Mesodermal cell (in vitro differentiated cells): ENCODE measurements around the gene PODXL2.
A peak's percentile ranks its signal among the peaks of the same experiment; 100 is the strongest.

Source experiments
- H3K27ac ChIP-seq: 2 replicates; pipeline ENCODE4 v1.7.0; 2013; ENCODE audit warnings: mild to moderate bottlenecking, low read depth, low read length, moderate library complexity; ENCODE audit not compliant: severe bottlenecking
- H3K36me3 ChIP-seq: 2 replicates; pipeline ENCODE4 v1.7.1; 2013; ENCODE audit warnings: mild to moderate bottlenecking, low read length, moderate library complexity; ENCODE audit not compliant: control insufficient read depth, insufficient read depth
- H3K4me1 ChIP-seq: one replicate; pipeline ENCODE4 v1.7.1; 2013; ENCODE audit warnings: mild to moderate bottlenecking, low read length; ENCODE audit not compliant: insufficient read depth, control insufficient read depth, poor library complexity, severe bottlenecking
- H3K4me3 ChIP-seq: 2 replicates; pipeline ENCODE4 v1.7.0; 2013; ENCODE audit warnings: low read length, control low read depth, mild to moderate bottlenecking; ENCODE audit not compliant: insufficient read depth, poor library complexity, severe bottlenecking; ENCODE audit errors: extremely low read depth
- H3K9me3 ChIP-seq: 2 replicates; pipeline ENCODE4 v1.7.1; 2013; ENCODE audit warnings: mild to moderate bottlenecking, low read length, moderate library complexity; ENCODE audit not compliant: control insufficient read depth
- WGBS, 2 experiments: methylation state at CpG; one replicate each; pipeline ENCODE4 v1.1.5; 2013; ENCODE audit warnings: missing lambda C conversion rate in 2 of 2; ENCODE audit not compliant: insufficient coverage in 2 of 2; 5-methylcytosine and 5-hydroxymethylcytosine counted together

Gene PODXL2

DNA sequence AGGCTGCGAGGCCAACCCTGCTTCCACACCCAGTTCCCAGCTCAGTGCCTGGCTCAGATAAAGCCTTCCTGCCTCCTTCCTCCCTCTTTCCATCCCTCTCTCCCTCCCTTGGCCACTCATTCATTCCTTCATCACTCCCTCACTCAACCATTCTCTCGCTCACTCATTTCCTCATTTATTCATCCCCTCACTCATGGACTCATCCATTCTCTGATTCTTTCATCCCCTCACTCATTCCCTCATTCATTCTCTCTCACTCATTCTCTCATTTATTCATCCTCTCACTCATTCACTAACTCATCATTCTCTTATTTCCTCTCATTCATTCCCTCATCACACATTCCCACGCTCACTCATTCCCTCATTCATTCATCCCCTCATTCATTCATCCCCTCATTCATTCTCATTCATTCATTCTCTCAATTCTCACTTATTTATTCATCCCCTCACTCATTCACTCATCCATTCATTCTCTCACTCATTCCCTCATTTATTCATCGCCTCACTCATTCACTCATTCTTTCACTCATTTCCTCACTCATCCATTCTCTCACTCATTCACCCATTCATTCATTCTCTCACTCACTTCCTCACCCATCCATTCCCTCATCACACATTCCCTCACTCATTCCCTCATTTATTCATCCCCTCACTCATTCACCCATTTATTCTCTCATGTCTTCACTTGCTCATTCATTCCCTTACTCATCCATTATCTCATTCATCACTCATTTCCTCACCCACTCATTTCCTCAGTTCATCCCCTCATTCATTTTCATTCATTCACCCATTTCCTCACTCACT lies 56.9 kb downstream of the PODXL2 start:
- Histone ChIP-seq H3K9me3 (no peaks in the 10 kb centered on the region), H3K4me1 (peaks cover 24% of the 10 kb centered on the region)
- 87 to 90% methylated on average over 4 of the region's 4 CpGs for WGBS, 2 experiments

DNA sequence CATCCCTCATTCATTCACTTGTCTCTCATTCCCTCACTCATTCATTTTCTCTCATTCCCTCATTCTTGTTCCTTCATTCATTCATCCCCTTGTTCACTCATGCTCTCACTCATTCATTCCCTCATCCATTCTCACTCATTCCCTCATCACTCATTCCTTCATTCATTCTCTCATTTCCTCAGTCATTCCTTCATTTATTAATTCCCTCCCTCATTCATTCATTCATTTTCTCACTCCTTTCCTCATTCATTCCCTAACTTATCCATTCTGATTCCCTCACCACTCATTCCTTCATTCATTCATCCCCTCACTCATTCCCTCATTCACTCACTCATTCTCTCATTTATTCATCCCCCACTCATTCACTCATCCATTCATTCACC lies 57.5 kb downstream of the PODXL2 start:
- no peak overlapping the region for H3K4me3 ChIP-seq
- peaks cover 30% of the 10 kb centered on the region for H3K4me1 ChIP-seq
- no peaks in the 10 kb centered on the region for H3K36me3 ChIP-seq
- no peak overlapping the region for H3K27ac ChIP-seq
- no peaks in the 10 kb centered on the region for H3K9me3 ChIP-seq

More for the DNA sequence above, 56.9 kb downstream of the PODXL2 start:
- H3K36me3 ChIP-seq: no peaks in the 10 kb centered on the region
- no peak overlapping the region for H3K27ac ChIP-seq
- H3K4me3 ChIP-seq: no peak overlapping the region

DNA sequence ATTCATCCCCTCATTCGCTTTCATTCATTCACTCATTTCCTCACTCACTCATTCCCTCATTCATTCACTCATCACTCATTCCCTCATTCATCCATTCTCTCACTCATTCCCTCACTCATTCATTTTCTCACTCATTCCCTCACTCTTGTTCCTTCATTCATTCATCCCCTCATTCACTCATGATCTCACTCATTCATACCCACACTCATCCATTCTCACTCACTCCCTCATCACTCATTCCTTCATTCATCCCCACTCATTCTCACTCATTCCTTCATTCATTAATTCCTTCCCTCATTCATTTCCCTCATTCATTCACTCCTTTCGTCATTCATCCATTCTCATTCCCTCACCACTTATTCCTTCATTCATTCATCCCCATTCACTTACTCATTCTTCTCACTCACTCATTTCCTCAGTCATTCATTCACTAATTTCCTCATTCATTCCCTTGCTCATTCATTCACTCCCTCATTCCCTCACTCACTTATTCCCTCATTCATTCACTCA lies 58.3 kb downstream of the PODXL2 start:
- H3K36me3 ChIP-seq: no peaks in the 10 kb centered on the region
- no peak overlapping the region for H3K27ac ChIP-seq
- peaks cover 32% of the 10 kb centered on the region for H3K4me1 ChIP-seq
- 90 to 93% methylated on average over 2 of the region's 2 CpGs for WGBS, 2 experiments
- H3K9me3 ChIP-seq: no peaks in the 10 kb centered on the region
- no peak overlapping the region for H3K4me3 ChIP-seq

DNA sequence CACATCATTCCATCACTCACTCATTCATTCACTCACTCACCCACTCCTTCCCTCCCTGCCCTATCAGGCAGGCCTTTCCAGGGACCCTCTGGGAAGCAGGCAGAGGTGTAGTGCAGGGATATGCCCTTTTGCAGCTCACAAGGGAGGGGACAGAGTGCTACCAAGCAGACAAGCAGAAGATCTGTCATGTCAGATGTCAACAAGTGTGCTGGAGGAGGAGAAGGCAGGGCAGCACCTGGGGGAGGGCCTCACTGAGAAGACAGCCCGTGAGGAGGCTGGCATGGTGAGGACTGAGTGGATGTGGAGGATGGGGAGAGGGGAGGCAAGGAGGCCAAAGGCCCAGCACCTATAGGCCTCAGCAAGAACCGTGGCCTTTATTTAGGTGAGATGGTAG lies 59.0 kb downstream of the PODXL2 start:
- Histone ChIP-seq H3K4me1 (peaks cover 32% of the 10 kb centered on the region), H3K9me3 (no peaks in the 10 kb centered on the region), H3K4me3 (no peak overlapping the region), H3K36me3 (no peaks in the 10 kb centered on the region), H3K27ac (no peak overlapping the region)
- 83 to 88% methylated on average over 2 of the region's 2 CpGs for WGBS, 2 experiments

DNA sequence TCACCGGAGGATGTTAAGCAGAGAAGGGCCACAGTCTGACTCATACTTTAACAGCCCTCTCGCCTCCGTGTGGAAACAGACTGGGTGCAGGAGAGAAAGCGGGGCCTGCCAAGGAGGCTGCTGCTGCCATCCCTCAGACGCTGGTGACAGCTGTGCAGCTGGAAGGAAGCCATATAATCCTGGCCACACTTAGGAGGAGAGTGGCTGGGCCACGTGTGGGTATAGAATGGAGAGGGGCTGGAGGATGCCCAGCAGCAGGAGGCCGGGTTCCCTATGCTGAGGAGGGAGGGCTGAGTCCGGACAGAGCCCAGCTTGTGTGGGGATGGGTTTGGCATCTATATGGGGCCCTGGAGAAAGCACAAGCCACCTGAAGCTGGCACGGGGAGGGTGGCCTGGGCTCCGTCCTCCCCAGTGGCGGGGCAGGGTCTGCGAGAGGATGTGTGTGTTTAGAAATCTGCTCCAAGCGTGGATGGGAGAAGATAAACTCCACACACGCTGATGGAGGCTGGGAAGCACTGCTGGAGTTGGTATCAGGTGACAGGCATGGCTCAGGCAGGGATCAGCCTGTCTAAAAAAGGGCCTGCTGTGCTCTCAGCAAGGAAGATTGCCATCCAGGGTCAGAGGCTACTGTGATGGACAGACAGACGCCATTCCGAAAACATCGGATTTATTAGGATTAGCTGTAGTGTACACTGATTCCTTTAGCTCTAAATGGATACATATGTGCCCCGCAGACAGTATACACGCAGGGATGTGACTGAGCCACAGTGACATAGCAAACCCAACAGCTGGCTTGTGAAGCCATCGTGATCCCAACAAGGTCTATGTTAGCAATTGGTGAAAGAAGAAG lies 59.7 kb downstream of the PODXL2 start:
- no peak overlapping the region for H3K4me3 ChIP-seq
- peaks cover 32% of the 10 kb centered on the region for H3K4me1 ChIP-seq
- WGBS, 2 experiments: 74 to 78% methylated on average over 15 to 18 of the region's 20 CpGs
- H3K9me3 ChIP-seq: no peaks in the 10 kb centered on the region
- H3K36me3 ChIP-seq: no peaks in the 10 kb centered on the region
- H3K27ac ChIP-seq: peak overlapping the region; percentile 31

DNA sequence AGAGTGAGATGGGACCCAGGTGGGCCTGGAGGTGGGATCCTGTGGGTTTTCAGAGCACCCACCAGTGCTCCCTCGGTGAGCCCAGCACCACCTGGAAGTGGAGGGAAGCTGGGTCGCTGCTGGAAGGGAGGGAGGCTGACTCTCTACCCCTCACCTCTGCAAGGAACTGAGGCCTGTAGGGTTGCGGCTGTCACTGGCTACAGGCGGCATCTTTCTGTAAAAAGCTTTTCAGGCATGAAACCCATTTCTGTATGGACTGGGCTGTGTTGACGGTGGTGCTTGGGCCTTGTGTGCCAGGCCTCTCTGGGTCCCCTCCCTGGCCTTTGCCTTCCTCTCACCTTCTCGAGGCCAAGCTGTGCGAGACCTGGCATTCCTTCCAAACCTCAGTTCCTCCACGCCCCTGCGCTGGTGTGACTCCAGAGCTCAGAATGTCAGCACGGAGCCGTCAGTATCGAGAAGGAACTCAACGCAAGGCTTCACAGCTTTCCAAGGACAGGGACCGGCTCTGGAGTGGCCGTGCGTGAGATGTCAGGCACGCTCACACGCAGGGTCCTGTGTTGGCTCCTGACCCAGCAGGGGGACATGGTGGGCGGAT lies 60.4 kb downstream of the PODXL2 start:
- Histone ChIP-seq H3K4me1 (peaks cover 32% of the 10 kb centered on the region), H3K27ac (peak overlapping the region; percentile 88), H3K4me3 (no peak overlapping the region), H3K9me3 (no peaks in the 10 kb centered on the region), H3K36me3 (no peaks in the 10 kb centered on the region)
- WGBS, 2 experiments: 85 to 96% methylated on average over 16 to 19 of the region's 19 CpGs

DNA sequence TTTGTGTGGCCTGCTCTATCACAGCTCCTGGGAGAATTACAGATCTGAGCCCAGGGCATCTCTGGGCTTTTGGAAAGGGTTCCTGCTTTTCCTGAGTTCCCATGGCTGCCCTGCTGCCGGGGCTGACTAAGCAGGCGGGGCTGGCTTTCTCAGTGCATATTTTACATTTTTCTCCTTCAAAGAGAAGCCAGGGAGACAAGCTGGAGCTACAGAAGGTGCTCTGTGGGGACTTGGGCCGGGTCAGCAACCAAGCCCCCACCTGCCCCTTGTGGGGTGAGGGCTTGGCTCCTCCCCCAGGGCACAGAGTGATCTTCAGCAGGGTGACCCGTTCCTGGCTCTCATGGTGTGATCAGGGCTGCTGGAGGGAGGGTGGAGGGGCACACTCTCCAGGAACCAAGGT lies 61.1 kb downstream of the PODXL2 start:
- H3K27ac ChIP-seq: peak overlapping the region; percentile 88
- WGBS, 2 experiments: 25 to 39% methylated on average over 2 to 3 of the region's 4 CpGs

DNA sequence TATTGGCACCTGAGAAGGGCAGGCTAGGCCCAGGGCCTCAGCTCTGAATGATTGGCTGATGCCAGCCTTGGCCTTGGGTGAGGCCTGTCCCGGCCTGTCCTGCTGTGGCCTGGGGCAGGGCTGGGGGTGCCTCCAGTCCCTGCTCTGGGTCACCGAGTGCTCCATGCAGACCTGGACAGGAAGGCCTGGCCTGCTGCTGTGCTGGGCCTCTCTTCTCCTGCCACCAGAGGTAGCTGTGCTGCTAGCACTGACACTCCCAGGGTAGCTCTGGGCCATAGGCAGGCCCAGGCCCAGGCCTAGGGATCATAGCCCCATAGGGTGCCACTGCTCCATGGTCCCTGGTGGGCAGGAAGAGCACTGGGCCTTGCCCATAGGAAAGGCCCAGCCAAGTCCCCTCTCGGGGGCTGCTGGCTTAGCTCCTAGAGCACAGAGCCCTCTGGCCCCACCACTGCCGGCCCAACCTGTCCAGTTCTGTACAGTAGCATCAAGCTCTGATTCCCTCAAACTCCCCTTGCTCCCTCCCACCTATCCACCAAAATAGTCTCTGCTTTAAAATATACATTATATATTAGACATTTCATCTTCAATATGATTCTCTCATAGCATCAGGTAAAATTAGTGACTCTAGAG lies 62.0 kb downstream of the PODXL2 start:
- 65 to 71% methylated on average over 3 of the region's 4 CpGs for WGBS, 2 experiments
- H3K36me3 ChIP-seq: no peaks in the 10 kb centered on the region
- H3K4me3 ChIP-seq: no peak overlapping the region
- peak overlapping the region; percentile 88 for H3K27ac ChIP-seq
- H3K4me1 ChIP-seq: peaks cover 32% of the 10 kb centered on the region
- no peaks in the 10 kb centered on the region for H3K9me3 ChIP-seq

More for the DNA sequence above, 61.1 kb downstream of the PODXL2 start:
- no peaks in the 10 kb centered on the region for H3K36me3 ChIP-seq
- peak overlapping the region; percentile 1 for H3K4me3 ChIP-seq
- H3K9me3 ChIP-seq: no peaks in the 10 kb centered on the region
- H3K4me1 ChIP-seq: peaks cover 32% of the 10 kb centered on the region

DNA sequence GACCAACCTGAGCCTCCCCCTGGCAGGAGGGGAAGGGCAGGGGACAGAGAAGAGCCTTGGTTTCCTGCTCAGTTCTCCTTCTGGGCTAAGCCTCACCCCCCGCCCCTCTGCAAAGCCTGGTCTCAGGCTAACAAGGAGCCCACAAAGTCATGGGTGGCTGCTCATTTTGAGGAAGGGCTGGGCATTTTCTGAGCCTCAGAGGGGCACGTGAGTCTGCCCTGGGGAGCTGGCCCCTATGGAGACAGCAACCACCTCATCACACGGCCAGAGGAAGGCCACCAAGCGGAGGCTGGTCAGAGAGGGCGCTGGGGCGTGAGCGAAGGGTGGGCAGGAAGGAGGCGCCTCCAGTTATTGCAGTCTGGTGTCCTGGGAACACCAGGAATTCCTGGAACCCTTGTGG lies 62.5 kb downstream of the PODXL2 start:
- WGBS, 2 experiments: 93 to 94% methylated on average over 6 to 7 of the region's 8 CpGs
- H3K9me3 ChIP-seq: no peaks in the 10 kb centered on the region

DNA sequence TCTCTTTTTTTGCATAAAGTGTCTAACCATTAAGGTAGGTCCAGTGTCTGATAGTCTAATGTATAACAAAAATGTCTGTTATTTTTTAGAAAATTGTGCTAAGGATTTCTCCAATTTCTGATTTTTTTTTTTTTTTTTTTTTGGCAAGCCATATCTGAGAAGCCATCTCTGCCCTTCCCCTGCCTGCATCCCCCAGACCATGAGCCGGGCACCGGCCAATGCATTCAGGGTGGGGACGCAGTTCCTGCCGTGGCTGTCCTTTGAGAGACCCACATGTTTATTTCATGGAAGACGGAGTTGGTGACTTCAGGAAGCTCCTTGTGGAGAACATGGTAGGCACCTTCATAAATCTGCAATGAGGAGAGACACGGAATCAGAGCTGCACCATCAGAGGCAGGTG lies 63.0 kb downstream of the PODXL2 start:
- no peaks in the 10 kb centered on the region for H3K36me3 ChIP-seq
- 89 to 100% methylated on average over 5 to 6 of the region's 6 CpGs for WGBS, 2 experiments
- peaks cover 34% of the 10 kb centered on the region for H3K4me1 ChIP-seq
- H3K27ac ChIP-seq: peak overlapping the region; percentile 10
- no peaks in the 10 kb centered on the region for H3K9me3 ChIP-seq
- no peak overlapping the region for H3K4me3 ChIP-seq

More for the DNA sequence above, 62.5 kb downstream of the PODXL2 start:
- Histone ChIP-seq H3K4me3 (no peak overlapping the region), H3K36me3 (no peaks in the 10 kb centered on the region), H3K27ac (peak overlapping the region; percentile 10), H3K4me1 (peaks cover 32% of the 10 kb centered on the region)
